ENCODE measurements around the gene MT1E. TPM values are rescaled to one million over a fixed set of nuclear protein-coding genes. Genes with fewer than 3 reads are reported as not detected.

Gene MT1E
- total RNA-seq, 3 donors from 2014 or later: 49.1 to 122 (median 71.4) TPM

DNA sequence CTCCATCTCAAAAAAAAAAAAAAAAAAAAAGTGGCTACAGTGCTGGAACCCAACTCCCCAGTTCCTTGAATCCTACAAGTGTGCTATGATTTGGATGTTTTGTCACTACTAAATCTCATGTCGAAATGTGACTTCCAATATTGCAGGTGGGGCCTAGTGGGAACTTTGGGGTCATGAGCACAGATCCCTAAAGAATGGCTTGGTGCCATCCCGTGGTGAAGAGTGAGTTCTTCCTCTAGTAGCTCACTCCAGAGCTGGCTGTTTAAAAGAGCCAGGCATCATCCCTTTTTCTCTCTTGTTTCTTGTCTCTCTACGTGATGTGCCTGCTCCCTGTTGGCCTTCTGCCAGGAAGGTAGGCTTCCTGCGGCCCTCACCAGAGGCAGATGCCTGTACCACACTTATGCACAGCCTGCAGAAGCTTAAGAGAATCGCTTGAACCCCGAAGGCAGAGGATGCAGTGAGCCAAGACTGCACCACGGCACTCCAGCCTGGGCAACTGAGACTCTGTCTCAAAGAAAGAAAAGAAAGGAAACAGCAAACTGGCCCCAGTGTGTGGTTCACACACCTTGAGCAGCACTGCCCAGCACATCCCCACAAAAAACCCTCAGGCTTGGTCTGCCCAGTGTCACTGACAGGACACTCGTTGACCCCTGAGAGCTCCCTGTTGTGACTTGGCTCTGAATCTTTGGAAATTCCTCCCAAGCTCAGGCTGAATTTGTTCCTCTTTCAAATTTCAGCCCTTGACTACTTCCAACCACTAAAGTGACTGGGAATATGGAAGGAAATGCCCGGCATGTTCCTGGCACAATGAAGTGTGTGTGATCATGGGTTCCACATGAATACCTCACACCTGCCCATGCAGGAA, 3.1 kb downstream of the MT1E start:
- H3K27me3 Mint-ChIP-seq (ENCODE audit: low read depth): peaks cover 49% of the 10 kb centered on the region
- no peak overlapping the region for H3K4me3 Mint-ChIP-seq
- H3K36me3 Mint-ChIP-seq (ENCODE audit: insufficient read depth): no peaks in the 10 kb centered on the region
- H3K9me3 Mint-ChIP-seq: no peaks in the 10 kb centered on the region
- peaks cover 17% of the 10 kb centered on the region for H3K4me1 Mint-ChIP-seq (ENCODE audit: low read depth)
- ATAC-seq (no peak), DNase-seq (no peak)

- Mint-ChIP-seq H3K27me3 (ENCODE audit: low read depth) (peaks cover 55% of the 10 kb centered on the region), H3K36me3 (ENCODE audit: insufficient read depth) (no peaks in the 10 kb centered on the region), H3K4me3 (no peak overlapping the region), H3K9me3 (no peaks in the 10 kb centered on the region), H3K4me1 (ENCODE audit: low read depth) (peaks cover 19% of the 10 kb centered on the region)
- ATAC-seq (no peak), DNase-seq (no peak)
Observed at GRCh38 chr16:56629531-56629930, 4.0 kb downstream of the MT1E start.

DNA sequence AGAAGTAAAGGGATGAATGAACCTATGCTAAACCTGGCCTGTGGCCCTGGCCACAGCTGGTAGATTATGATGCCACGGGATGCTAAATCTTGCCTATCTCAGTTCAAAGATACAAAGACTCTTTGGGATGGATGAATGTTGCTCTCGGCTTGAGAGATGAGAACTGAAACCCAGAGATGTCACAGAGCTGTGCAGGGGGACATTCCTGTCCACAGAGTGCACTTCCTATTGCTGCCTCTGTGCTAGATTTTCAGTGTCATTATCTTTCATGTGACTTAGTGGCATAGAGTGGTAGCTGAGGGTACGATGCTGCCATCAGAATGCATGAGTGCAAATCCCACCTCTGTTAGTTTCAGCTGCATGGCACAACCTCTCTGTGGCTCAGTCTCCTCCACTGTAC, 4.6 kb downstream of the MT1E start:
- H3K27me3 Mint-ChIP-seq (ENCODE audit: low read depth): peaks cover 58% of the 10 kb centered on the region
- no peak for DNase-seq

DNA sequence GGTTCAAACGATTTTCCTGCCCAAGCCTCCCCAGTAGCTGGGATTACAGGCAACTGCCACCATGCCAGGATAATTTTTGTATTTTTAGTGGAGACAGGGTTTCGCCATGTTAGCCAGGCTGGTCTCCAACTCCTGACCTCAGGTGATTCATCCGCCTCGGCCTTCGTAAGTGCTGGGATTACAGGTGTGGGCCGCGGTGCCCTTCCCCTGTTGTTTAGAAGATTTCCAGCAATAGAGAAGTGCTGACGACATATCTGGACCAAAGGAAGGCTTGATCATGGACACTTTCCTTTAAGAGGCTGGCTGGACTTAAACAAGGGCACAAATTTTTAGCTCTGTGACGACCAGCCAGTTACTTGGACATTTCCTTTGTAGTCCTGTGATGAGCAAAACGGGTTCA, 5.6 kb downstream of the MT1E start:
- no peak for ATAC-seq
- Mint-ChIP-seq H3K36me3 (ENCODE audit: insufficient read depth) (no peaks in the 10 kb centered on the region), H3K27me3 (ENCODE audit: low read depth) (peaks cover 60% of the 10 kb centered on the region)

More for the DNA sequence above, 4.6 kb downstream of the MT1E start:
- Mint-ChIP-seq H3K4me1 (ENCODE audit: low read depth) (peaks cover 20% of the 10 kb centered on the region), H3K9me3 (no peaks in the 10 kb centered on the region), H3K36me3 (ENCODE audit: insufficient read depth) (no peaks in the 10 kb centered on the region), H3K4me3 (no peak overlapping the region)
- ATAC-seq: no peak

DNA sequence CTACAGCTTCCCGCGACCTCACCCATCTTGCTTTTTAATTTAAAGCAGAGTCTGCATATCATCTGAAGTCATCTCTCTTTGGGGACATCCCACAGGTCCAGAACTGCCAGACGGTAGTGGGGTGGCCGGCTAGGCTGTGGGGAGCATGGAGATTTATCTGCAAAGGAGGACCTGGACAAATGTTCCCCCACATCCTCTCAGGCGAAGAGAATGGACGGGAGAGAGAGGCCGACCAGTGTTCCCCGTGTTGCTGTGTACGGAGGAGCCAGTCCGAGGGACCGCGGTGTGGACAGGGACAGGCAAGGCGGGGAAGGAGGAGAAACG, 6.2 kb downstream of the MT1E start:
- H3K4me3 Mint-ChIP-seq: peak overlapping the region; percentile 60
- DNase-seq (no peak), ATAC-seq (no peak)
- no peaks in the 10 kb centered on the region for H3K9me3 Mint-ChIP-seq
- peaks cover 65% of the 10 kb centered on the region for H3K27me3 Mint-ChIP-seq (ENCODE audit: low read depth)
- no peaks in the 10 kb centered on the region for H3K36me3 Mint-ChIP-seq (ENCODE audit: insufficient read depth)
- peaks cover 22% of the 10 kb centered on the region for H3K4me1 Mint-ChIP-seq (ENCODE audit: low read depth)

More for the DNA sequence above, 5.6 kb downstream of the MT1E start:
- peaks cover 22% of the 10 kb centered on the region for H3K4me1 Mint-ChIP-seq (ENCODE audit: low read depth)
- DNase-seq: no peak
- H3K4me3 Mint-ChIP-seq: no peak overlapping the region
- H3K9me3 Mint-ChIP-seq: no peaks in the 10 kb centered on the region

GRCh38 chr16:56632156-56632847, 6.7 kb downstream of the MT1E start, which contains the start of gene MT1M:
MT1M (plus strand) TSS chr16:56632659; CDS start chr16:56632732, 73 bp downstream.
- Mint-ChIP-seq H3K4me3 (peak within 1 kb of the TSS; percentile 60), H3K9me3 (no peaks in the 10 kb centered on the region), H3K36me3 (ENCODE audit: insufficient read depth) (no peaks in the 10 kb centered on the region), H3K4me1 (ENCODE audit: low read depth) (peaks cover 22% of the 10 kb centered on the region), H3K27me3 (ENCODE audit: low read depth) (peaks cover 65% of the 10 kb centered on the region)
- DNase-seq: no peak
- ATAC-seq: peak; percentile 54 to 70

- H3K4me3 Mint-ChIP-seq: peak overlapping the region; percentile 40
Observed at GRCh38 chr16:56632848-56633365, 7.3 kb downstream of the MT1E start.

DNA sequence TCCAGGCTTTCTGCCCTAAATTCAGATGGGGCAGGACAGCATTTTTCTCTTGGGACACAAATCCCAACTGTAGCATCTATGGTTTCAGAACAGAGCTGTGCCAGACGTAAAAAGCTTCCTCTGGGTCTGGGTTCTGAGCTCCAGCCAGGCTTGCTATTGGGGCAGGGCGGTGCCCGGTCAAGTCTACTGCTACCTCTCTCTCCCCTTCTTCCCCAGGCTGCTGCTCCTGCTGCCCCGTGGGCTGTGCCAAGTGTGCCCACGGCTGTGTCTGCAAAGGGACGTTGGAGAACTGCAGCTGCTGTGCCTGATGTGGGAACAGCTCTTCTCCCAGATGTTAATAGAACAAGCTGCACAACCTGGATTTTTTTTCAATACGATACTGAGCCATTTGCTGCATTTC, 8.0 kb downstream of the MT1E start:
- H3K4me3 Mint-ChIP-seq: no peak overlapping the region
- peaks cover 74% of the 10 kb centered on the region for H3K27me3 Mint-ChIP-seq (ENCODE audit: low read depth)
- no peak for ATAC-seq
- H3K36me3 Mint-ChIP-seq (ENCODE audit: insufficient read depth): no peaks in the 10 kb centered on the region
- peaks cover 28% of the 10 kb centered on the region for H3K4me1 Mint-ChIP-seq (ENCODE audit: low read depth)
- no peaks in the 10 kb centered on the region for H3K9me3 Mint-ChIP-seq
- no peak for DNase-seq

More at GRCh38 chr16:56632848-56633365, 7.3 kb downstream of the MT1E start:
- peaks cover 25% of the 10 kb centered on the region for H3K4me1 Mint-ChIP-seq (ENCODE audit: low read depth)
- no peak for ATAC-seq
- H3K27me3 Mint-ChIP-seq (ENCODE audit: low read depth): peaks cover 71% of the 10 kb centered on the region
- H3K9me3 Mint-ChIP-seq: no peaks in the 10 kb centered on the region
- no peaks in the 10 kb centered on the region for H3K36me3 Mint-ChIP-seq (ENCODE audit: insufficient read depth)
- DNase-seq: no peak

- no peak for DNase-seq
- Mint-ChIP-seq H3K9me3 (no peaks in the 10 kb centered on the region), H3K4me1 (ENCODE audit: low read depth) (peaks cover 30% of the 10 kb centered on the region), H3K36me3 (ENCODE audit: insufficient read depth) (no peaks in the 10 kb centered on the region), H3K27me3 (ENCODE audit: low read depth) (peaks cover 82% of the 10 kb centered on the region), H3K4me3 (peak overlapping the region; percentile 35)
- ATAC-seq: no peak
Observed at GRCh38 chr16:56634715-56635440, 9.3 kb downstream of the MT1E start.

DNA sequence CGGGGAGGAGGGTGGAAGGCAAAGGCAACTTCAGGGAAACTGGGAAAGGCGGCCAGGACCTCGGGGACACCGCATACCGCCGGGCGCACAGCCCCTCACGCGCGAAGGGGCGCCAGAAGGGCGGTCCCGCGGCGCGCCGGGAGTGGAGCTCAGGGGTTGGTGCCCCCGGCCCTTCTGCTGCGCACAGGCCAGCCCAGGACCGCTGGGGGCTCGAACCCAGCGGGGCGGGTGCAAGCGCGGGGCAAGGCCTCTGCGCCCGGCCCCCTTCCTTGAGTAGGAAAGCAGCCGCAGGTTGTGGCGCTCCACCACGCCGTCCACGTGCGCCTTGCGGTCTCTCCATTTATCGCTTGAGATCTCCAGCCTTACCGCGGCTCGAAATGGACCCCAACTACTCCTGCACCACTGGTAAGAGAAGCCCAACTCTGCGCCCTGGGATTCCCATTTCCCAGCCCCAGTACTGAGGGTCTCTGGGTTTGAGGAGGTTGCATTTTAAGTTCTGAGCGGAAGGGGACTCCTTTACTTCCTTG, 9.9 kb downstream of the MT1E start:
- Mint-ChIP-seq H3K9me3 (no peaks in the 10 kb centered on the region), H3K4me1 (ENCODE audit: low read depth) (peaks cover 30% of the 10 kb centered on the region), H3K36me3 (ENCODE audit: insufficient read depth) (no peaks in the 10 kb centered on the region), H3K27me3 (ENCODE audit: low read depth) (peaks cover 87% of the 10 kb centered on the region), H3K4me3 (peak overlapping the region; percentile 11)
- peak in 1 of 2 donors; percentile 10 for ATAC-seq
- DNase-seq: no peak

GRCh38 chr16:56636616-56637413, 11.2 kb downstream of the MT1E start:
- no peak for DNase-seq
- no peak for ATAC-seq
- no peaks in the 10 kb centered on the region for H3K36me3 Mint-ChIP-seq (ENCODE audit: insufficient read depth)
- H3K4me1 Mint-ChIP-seq (ENCODE audit: low read depth): peaks cover 27% of the 10 kb centered on the region
- no peaks in the 10 kb centered on the region for H3K9me3 Mint-ChIP-seq
- no peak overlapping the region for H3K4me3 Mint-ChIP-seq
- peaks cover 78% of the 10 kb centered on the region for H3K27me3 Mint-ChIP-seq (ENCODE audit: low read depth)

DNA sequence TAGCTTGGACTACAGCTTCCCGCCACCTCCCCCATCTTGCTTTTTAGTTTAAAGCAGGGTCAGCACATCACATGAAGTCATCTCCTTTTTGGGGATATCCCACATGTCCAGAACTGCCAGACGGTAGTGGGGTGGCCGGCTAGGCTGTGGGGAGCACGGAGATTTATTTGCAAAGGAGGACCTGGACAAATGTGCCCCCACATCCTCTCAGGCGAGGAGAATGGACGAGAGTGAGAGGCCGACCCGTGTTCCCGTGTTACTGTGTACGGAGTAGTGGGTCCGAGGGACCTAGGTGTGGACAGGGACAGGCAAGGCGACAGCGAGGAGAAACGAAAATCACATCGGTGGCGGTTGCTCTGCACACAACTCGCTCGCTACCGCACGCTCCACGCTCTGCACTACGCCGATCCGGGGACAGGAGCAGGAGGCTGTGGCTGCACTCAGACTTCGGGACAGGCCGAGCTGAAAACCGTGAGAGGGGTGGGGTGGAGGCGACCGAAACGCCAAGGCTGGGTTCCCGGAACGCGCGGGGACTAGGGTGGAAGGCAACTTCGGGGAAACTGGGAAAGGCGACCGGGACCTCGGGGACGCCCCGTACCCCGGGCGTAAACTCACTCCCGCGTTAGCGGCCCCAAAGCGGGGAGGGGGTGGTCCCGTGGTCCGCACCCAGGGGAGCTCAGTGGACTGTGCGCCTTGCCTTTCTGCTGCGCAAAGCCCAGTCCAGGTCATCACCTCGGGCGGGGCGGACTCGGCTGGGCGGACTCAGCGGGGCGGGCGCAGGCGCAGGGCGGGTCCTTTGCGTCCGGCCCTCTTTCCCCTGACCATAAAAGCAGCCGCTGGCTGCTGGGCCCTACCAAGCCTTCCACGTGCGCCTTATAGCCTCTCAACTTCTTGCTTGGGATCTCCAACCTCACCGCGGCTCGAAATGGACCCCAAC, 12.5 kb downstream of the MT1E start, which contains the start of gene MT1A:
TSS of gene MT1A (plus strand) at position 853 of the 937 bp plus-strand sequence. CDS start at position 926, 73 bp downstream.
- Mint-ChIP-seq H3K4me1 (ENCODE audit: low read depth) (peaks cover 31% of the 10 kb centered on the region), H3K9me3 (no peaks in the 10 kb centered on the region), H3K36me3 (ENCODE audit: insufficient read depth) (no peaks in the 10 kb centered on the region), H3K27me3 (ENCODE audit: low read depth) (peaks cover 70% of the 10 kb centered on the region), H3K4me3 (peak within 1 kb of the TSS; percentile 33)
- ATAC-seq (peak; percentile 33 to 36), DNase-seq (no peak)
